ENCODE measurements around the gene TNFRSF13B.

The TNFRSF13B gene

DNA sequence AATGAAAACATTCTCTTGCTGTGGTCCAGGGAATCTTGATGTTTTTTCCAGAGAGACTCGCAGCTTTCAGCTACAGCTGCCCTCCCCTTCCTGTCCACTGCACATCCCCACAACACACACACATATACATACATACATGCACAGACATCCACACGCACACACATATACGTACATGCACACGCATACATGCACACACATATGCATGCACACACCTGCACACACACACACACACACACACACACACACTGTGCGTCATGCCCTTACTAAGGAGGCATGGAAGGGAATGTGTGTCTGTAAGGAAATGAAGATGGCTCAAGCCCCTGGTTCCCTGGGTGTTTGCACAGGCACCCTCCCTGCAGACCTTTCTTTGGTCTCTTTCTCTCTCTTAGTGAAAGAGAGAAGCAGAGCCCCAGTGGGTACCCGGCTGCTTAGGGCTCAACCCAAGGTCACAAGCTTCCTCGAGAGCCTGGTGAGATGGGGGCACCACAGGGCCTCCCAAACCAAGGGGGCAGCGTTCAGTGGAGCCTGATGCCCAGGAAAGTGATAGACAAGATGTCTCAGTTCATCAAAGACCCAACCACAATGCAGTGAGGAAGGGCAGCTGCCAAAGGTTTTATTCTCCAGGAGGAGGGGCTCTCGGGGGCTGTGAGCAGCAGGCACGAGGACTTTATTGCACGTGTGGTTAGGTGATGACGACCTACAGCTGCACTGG is 33.3 kb downstream of the TNFRSF13B start:
- no peak for DNase-seq (ENCODE audit: low read depth in 2 of 2, low spot score in 1 of 2)

DNA sequence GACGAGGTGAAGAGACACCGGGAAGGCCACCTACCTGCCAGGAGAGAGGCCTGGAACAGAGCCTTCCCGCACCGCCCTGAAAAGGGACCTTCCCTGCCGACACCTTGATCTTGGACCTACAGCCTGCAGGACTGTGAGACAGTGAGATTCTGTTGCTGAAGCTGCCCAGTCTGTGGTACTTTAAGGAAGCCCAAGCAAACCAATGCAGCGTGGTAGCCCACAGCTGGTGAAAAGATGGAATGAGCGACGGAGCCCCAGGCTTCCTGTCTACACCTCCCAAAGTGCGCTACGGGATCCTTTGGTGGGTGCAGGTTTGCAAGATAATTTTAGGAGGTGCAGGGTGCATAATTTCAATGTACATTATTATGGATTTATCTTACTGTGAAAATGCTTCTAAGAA is 33.9 kb downstream of the TNFRSF13B start:
- DNase-seq (ENCODE audit: low read depth in 2 of 2, low spot score in 1 of 2) = no peak

DNA sequence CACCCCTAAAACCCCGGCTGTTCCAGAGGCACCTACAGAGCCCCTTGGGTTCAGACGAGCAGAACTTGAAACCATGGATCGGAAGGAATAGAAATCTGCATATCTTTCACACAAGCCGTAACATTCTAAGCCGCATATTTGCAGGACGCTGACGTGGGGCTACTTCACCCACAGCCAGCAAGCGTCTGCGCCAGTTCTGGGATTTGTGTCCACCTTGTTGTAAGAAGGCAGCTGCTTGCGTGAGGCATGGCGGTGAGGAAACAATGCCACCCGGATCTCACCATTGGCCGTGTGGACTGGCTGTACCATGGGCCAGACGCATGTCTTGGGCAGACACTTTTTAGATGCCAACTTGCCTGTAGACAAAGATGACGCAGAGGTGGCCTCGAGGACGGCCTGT is 34.5 kb downstream of the TNFRSF13B start:
- no peak for DNase-seq (ENCODE audit: low read depth in 2 of 2, low spot score in 1 of 2)

DNA sequence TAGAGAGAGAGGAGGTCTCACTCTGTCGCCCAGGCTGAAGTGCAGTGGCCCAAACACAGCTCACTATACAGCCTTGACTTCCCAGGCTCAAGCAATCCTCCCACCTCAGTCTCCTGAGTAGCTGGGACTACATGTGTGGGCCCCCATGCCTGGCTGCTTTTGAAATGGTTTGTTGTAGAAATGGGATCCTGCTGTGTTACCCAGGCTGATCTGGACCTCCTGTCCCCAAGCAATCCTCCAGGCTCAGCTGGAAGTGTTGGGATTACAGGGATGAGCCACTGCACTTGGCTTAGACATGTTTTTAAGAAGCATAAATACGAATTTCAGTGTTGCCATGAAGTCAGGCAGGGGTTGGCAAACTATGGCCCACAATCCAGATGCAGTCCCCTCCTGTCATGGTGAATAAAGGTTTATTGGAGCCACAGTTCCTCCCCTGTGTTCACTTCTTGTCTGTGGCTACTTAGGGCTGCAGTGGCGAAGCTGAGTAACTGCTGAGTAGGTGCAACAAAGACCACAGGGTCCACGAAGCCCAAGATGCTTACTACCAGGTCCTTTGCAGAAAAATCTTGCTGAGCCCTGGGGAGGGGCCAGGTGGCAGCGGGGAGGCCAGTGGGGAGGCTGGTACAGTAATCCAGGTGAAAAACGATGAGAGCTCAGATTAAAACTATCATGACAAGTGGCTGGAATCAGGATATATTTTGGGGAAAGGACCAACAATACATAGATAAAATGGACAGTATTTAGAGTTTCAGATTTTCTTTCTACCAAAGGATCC is 35.2 kb downstream of the TNFRSF13B start:
- DNase-seq (ENCODE audit: low read depth in 2 of 2, low spot score in 1 of 2) = no peak

GRCh38 chr17:16935786-16936185 is 36.1 kb downstream of the TNFRSF13B start:
- DNase-seq (ENCODE audit: low read depth in 2 of 2, low spot score in 1 of 2) = no peak

GRCh38 chr17:16935241-16935663 is 36.7 kb downstream of the TNFRSF13B start:
- no peak for DNase-seq (ENCODE audit: low read depth in 2 of 2, low spot score in 1 of 2)

DNA sequence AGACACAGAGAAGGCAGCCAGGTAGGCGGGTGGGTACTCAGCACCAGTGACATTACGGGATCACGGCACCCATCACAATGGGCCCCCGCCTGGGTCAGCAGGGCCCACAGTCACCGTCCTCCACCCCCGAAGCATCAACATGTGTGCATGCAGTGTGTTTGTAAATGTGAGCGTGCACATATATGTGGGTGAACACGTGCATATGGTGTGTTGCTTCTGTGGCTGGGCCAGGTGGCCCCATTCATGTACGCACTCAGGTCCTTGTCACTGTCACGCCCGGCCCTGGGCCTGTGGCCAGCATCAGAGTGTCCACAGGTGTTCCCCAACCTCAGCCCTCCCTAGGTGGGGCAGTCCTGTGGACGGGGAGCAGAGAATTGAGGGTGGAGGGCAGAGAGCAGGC is 37.1 kb downstream of the TNFRSF13B start:
- DNase-seq (ENCODE audit: low read depth in 2 of 2, low spot score in 1 of 2) = no peak

- no peak for DNase-seq (ENCODE audit: low read depth in 2 of 2, low spot score in 1 of 2)
Observed at GRCh38 chr17:16934133-16934795, 37.7 kb downstream of the TNFRSF13B start.

- no peak for DNase-seq (ENCODE audit: low read depth in 2 of 2, low spot score in 1 of 2)
Observed at GRCh38 chr17:16933317-16934132, 38.4 kb downstream of the TNFRSF13B start.

DNA sequence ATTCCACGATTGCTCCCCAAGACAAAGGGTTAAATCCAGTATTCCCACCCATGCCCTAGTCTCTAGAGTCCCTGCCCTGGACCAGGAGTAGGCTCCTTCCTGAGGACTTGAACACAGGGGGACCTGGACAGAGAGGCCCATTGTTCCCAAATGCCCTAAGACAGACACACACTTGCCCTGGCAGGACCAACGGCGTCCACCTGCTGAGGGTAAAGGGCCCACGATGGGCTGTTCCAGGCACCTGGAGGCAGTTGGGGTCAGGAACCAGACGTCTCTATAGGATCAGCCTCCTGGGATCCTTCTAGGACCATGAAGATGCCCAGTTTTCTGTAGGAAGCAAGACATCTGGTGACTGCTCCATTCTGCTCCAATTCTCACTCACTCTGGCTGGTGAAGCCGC is 39.3 kb downstream of the TNFRSF13B start:
- DNase-seq (ENCODE audit: low read depth in 2 of 2, low spot score in 1 of 2) = no peak

GRCh38 chr17:16932156-16932555 is 39.8 kb downstream of the TNFRSF13B start:
- no peak for DNase-seq (ENCODE audit: low read depth in 2 of 2, low spot score in 1 of 2)

DNA sequence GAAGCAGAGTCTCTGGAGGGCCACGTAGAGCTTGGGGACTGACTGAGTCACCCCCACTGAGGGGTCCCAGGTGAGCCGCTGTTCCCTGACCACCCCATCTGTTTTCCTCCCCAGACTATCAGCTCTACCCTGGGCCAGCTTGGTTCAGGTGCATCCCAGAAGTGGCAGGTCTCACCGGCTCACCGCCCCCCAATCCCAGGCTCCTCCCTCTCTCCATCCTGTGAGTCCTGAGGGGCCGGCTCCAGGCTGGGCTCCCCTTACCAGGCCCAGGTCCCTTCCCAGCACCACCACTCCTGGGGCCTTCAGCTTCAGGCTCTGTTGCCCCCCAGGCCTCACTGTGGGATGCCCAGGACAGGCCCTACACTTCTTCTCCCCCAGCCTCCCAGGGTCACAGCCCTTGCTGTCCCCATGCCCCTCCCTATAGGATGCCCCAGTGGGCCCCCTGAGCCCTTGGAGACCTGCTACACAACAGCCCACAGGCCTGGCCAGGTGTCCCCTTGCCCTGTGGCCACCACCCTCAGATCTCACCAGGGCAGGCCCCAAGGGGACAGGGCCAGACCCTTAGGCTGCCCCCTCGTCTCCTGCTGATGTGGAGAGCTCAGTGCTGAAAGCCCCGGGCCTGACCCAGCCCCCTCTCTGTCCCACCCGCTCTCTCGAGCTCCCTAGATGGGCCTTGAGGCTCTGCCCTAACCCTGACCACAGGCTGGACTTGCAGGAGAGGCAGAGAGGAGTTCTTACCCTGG is 40.4 kb downstream of the TNFRSF13B start:
- no peak for DNase-seq (ENCODE audit: low read depth in 2 of 2, low spot score in 1 of 2)

GRCh38 chr17:16930571-16931317 is 41.2 kb downstream of the TNFRSF13B start:
- no peak for DNase-seq (ENCODE audit: low read depth in 2 of 2, low spot score in 1 of 2)

DNA sequence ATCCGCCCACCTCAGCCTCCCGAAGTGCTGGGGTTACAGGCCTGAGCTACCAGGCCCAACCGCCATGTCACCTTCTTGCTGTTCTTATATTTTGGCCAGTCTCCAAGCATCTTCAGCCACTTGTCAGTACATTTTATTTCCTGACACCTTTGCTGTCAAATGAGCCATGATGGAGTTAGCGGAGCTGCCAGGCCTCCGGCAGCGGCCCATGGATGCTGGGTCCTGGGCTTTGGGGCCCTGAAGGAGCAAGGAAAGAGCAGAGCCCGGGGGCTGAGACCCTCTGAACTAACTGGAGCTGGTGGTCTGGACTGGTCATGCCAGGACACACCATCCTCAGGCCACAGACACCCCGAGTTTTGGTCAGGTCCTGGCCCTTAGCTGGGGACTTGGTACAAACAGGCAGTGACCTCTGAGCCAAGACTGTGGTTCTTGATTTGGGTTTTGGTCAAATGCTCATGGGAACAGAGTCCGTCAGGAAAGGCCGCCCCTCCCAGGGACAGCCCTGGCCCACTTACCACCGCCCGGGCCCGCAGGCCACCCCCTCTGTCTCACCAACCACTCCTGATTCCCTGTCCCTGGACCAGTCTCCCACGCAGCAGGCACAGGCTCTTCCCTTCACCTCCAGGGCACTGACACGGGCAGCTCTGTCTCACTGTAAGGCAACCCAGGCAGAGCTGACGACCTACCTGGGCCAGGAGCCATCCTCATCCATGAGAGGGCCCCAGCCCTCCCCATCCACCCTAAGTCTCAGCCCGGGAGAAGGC is 42.0 kb downstream of the TNFRSF13B start:
- DNase-seq (ENCODE audit: low read depth in 2 of 2, low spot score in 1 of 2) = no peak

DNA sequence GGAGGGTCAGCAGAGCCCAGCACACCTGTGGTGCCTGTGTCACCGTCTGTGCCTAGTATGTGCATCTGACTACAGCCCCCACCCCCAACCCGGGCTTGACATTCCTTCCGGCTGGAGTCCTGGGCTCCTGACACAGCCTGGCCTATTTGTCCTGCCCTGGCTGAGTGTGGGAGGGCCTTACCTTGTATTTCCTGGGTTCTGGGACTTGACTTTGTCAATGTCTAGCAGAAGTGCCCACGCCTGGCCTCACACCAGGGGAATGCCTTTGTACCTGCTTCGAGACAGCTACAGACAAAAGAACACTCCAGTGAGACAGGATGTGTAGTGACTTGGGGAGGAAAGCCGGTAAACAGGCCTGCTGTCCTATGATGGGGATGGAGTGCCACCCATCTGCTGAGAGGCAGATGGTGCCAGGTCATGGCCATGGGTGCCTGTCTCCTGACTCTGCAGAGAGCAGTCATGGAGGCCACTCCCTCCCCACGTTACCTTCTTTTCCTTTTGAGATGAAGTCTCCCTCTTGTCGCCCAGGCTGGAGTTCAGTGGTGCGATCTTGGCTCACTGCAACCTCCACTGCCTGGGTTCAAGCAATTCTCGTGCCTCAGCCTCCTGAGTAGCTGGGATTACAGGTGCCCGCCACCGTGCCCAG is 42.8 kb downstream of the TNFRSF13B start:
- no peak for DNase-seq (ENCODE audit: low read depth in 2 of 2, low spot score in 1 of 2)

GRCh38 chr17:16928406-16929034 is 43.4 kb downstream of the TNFRSF13B start:
- DNase-seq (ENCODE audit: low read depth in 2 of 2, low spot score in 1 of 2) = no peak

DNA sequence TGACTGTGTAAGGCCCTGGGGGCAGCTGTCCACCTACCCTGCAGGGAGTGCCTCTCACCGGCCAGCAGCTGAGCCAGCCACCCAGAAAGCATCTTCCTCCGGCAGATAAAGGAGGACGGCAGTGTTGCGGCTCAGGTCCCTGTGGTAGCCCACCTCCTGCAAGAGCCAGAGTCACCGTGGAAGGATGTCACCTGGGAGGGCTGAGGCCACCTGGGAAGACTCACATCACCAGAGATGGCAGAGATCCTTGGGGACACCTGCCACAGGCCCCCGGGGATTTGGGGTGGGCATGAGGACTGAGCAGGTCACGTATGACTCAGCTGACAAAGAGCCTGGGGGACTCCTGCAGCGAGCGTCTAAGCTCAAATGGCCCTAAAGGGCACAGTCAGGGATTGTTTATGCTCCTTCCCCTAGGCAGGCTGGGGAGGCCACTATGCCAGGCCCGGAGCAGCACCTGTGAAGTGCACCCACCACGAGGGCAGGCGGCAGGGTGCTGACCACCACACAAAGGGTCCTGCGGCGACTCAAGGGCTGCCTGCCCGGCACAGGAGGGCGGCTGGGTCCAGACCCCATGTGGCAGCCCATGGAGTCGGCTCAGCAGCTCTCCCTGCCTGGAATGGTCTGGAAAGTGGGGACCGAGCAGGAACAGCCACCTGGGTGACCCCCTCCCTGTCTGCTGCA is 44.1 kb downstream of the TNFRSF13B start:
- DNase-seq (ENCODE audit: low read depth in 2 of 2, low spot score in 1 of 2) = no peak
